H1 (cell line): ENCODE results near the gene IL27RA. TPM values are rescaled to one million over a fixed set of nuclear protein-coding genes. Genes with fewer than 3 reads are reported as not detected.

Source experiments
- CTCF ChIA-PET: fragments of 300-600 bp; sonication (Branson Sonifier 250); formaldehyde crosslinking; loops from one replicate; lab custom pipeline; 2021; ENCODE audit not compliant: partially characterized antibody; lab: Charles Lee
- POLR2A ChIA-PET: fragments of 300-600 bp; sonication (Branson Sonifier 250); formaldehyde crosslinking; loops from one replicate; lab custom pipeline; 2021; ENCODE audit warnings: inconsistent platforms; ENCODE audit not compliant: partially characterized antibody; lab: Charles Lee
- DNase-seq, 2 experiments: peaks; one replicate each; pipeline versions ENCODE4 v3.0.0 to v3.0.0-alpha.2; 2010 to 2022; ENCODE audit warnings: low spot score in 2 of 2, low read depth in 1 of 2, mixed read lengths in 1 of 2
- FAIRE-seq: peaks from 2 replicates; lab custom pipeline; 2011; peaks lifted over from hg19 to GRCh38; lab: Jason Lieb, UNC
- H2AFZ ChIP-seq: 2 replicates; pipeline ENCODE4 v1.8.1; 2012; ENCODE audit warnings: low read length, inconsistent platforms
- H2AK5ac ChIP-seq: 2 replicates; pipeline ENCODE4 v1.6.1; 2013; ENCODE audit warnings: low read depth, low read length
- H2BK120ac ChIP-seq: replicated peaks from 2 replicates; pipeline ENCODE3; 2013; ENCODE audit warnings: low read depth, low read length, inconsistent platforms
- H2BK12ac ChIP-seq: 2 replicates; pipeline ENCODE4 v1.6.1; 2013; ENCODE audit warnings: low read depth, low read length
- H2BK15ac ChIP-seq: 2 replicates; pipeline ENCODE4 v1.6.1; 2013; ENCODE audit warnings: low read length
- H2BK20ac ChIP-seq: 2 replicates; pipeline ENCODE4 v1.6.1; 2013; ENCODE audit warnings: low read length
- H2BK5ac ChIP-seq: 2 replicates; pipeline ENCODE4 v1.6.1; 2013; ENCODE audit warnings: low read depth, low read length
- H3K14ac ChIP-seq: 2 replicates; pipeline ENCODE4 v1.6.1; 2013; ENCODE audit warnings: inconsistent platforms; ENCODE audit not compliant: insufficient read length
- H3K18ac ChIP-seq: 2 replicates; pipeline ENCODE4 v1.6.1; 2013; ENCODE audit warnings: low read length; ENCODE audit errors: extremely low read depth
- H3K23ac ChIP-seq: 2 replicates; pipeline ENCODE4 v1.6.1; 2013; ENCODE audit warnings: inconsistent platforms; ENCODE audit not compliant: insufficient read length
- H3K23me2 ChIP-seq: 2 replicates; pipeline ENCODE4 v1.6.1; 2013; ENCODE audit warnings: low read depth, low read length
- H3K27ac ChIP-seq: 2 replicates; pipeline ENCODE4 v1.6.1; 2011; ENCODE audit warnings: low read depth, low read length, inconsistent platforms
- H3K27me3 ChIP-seq, 4 experiments: replicated peaks in 1 of 4; 1 replicate in 1 of 4; 2 replicates in 3 of 4; pipeline versions ENCODE4 v1.6.1 to v1.8.1; 2011 to 2013; ENCODE audit warnings: low read length in 3 of 4, mild to moderate bottlenecking in 3 of 4, inconsistent platforms in 2 of 4, mixed read lengths in 2 of 4, moderate library complexity in 1 of 4; ENCODE audit not compliant: control insufficient read depth in 3 of 4, insufficient read depth in 3 of 4; ENCODE audit errors: extremely low read depth in 1 of 4
- H3K36me3 ChIP-seq, 4 experiments: 2 replicates each; pipeline versions ENCODE4 v1.6.1 to v1.8.1; 2011 to 2013; ENCODE audit warnings: mild to moderate bottlenecking in 4 of 4, low read length in 3 of 4, moderate library complexity in 2 of 4, control low read depth in 1 of 4, inconsistent platforms in 1 of 4; ENCODE audit not compliant: insufficient read depth in 4 of 4, control insufficient read depth in 2 of 4
- H3K4ac ChIP-seq: replicated peaks from 2 replicates; pipeline ENCODE3; 2013; ENCODE audit warnings: low read length, low read depth, mixed read lengths, inconsistent platforms; ENCODE audit not compliant: insufficient read length
- H3K4me1 ChIP-seq, 4 experiments: replicated peaks in 1 of 4; 1 replicate in 1 of 4; 2 replicates in 3 of 4; pipeline versions ENCODE4 v1.6.1 to v1.8.1; 2011 to 2013; ENCODE audit warnings: low read length in 3 of 4, inconsistent platforms in 2 of 4, mixed read lengths in 1 of 4; ENCODE audit not compliant: insufficient read depth in 4 of 4, control insufficient read depth in 3 of 4
- H3K4me2 ChIP-seq, 2 experiments: 2 replicates each; pipeline versions ENCODE4 v1.6.1 to v1.8.1; 2011 to 2013; ENCODE audit warnings: low read depth in 2 of 2, low read length in 2 of 2, control low read depth in 1 of 2, inconsistent platforms in 1 of 2, mild to moderate bottlenecking in 1 of 2; ENCODE audit not compliant: insufficient read depth in 1 of 2
- H3K4me3 ChIP-seq, 4 experiments: fragments of 200-600, 300-600 bp in 1 of 4; sonication (generic), shearing (Covaris generic), sonication (Bioruptor Twin) in 1 of 4; 2 replicates each; pipeline versions ENCODE4 v1.5.1 to v1.8.1; 2011 to 2016; ENCODE audit warnings: low read length in 4 of 4, low read depth in 3 of 4, control low read depth in 2 of 4, inconsistent platforms in 2 of 4, mild to moderate bottlenecking in 2 of 4, mixed read lengths in 1 of 4, moderate library complexity in 1 of 4; ENCODE audit not compliant: insufficient read depth in 2 of 4; ENCODE audit errors: extremely low read depth in 1 of 4
- H3K56ac ChIP-seq: replicated peaks from 2 replicates; pipeline ENCODE3; 2013; ENCODE audit warnings: low read depth, mild to moderate bottlenecking, mixed read lengths, low read length, inconsistent platforms; ENCODE audit not compliant: insufficient read length
- H3K79me1 ChIP-seq: 2 replicates; pipeline ENCODE4 v1.6.1; 2013; ENCODE audit warnings: low read depth, low read length, control low read depth
- H3K79me2 ChIP-seq, 2 experiments: 2 replicates each; pipeline versions ENCODE4 v1.6.1 to v1.8.1; 2012 to 2013; ENCODE audit warnings: low read length in 2 of 2, mild to moderate bottlenecking in 2 of 2, inconsistent platforms in 1 of 2; ENCODE audit not compliant: insufficient read depth in 2 of 2, control insufficient read depth in 1 of 2
- H3K9ac ChIP-seq, 4 experiments: replicated peaks in 1 of 4; 1 replicate in 1 of 4; 2 replicates in 3 of 4; pipeline versions ENCODE4 v1.6.1 to v1.8.1; 2011 to 2013; ENCODE audit warnings: low read depth in 3 of 4, low read length in 3 of 4, control low read depth in 2 of 4, mild to moderate bottlenecking in 2 of 4, moderate library complexity in 2 of 4, inconsistent platforms in 1 of 4; ENCODE audit errors: extremely low read depth in 1 of 4
- H3K9me3 ChIP-seq, 2 experiments: 2 replicates each; pipeline versions ENCODE4 v1.6.1 to v1.8.1; 2012 to 2013; ENCODE audit warnings: mild to moderate bottlenecking in 2 of 2, moderate library complexity in 2 of 2, control low read depth in 1 of 2, inconsistent platforms in 1 of 2, low read depth in 1 of 2, low read length in 1 of 2, mixed read lengths in 1 of 2; ENCODE audit not compliant: insufficient read depth in 2 of 2
- H4K20me1 ChIP-seq, 2 experiments: replicated peaks in 1 of 2; 2 replicates each; pipeline versions ENCODE3 to v1.8.1; 2011 to 2013; ENCODE audit warnings: inconsistent platforms in 2 of 2, low read length in 2 of 2, mild to moderate bottlenecking in 1 of 2; ENCODE audit not compliant: insufficient read depth in 2 of 2, control insufficient read depth in 1 of 2
- H4K5ac ChIP-seq: 2 replicates; pipeline ENCODE4 v1.6.1; 2013; ENCODE audit warnings: low read length, low read depth, mixed read lengths, inconsistent platforms; ENCODE audit not compliant: insufficient read length
- H4K8ac ChIP-seq: 2 replicates; pipeline ENCODE4 v1.8.0; 2013; ENCODE audit warnings: mild to moderate bottlenecking, moderate library complexity, low read length, inconsistent platforms; ENCODE audit not compliant: insufficient read depth; ENCODE audit errors: extremely low read depth
- H4K91ac ChIP-seq: replicated peaks from 2 replicates; pipeline ENCODE3; 2013; ENCODE audit warnings: low read length, mixed read lengths, inconsistent platforms; ENCODE audit not compliant: insufficient read length
- HDAC2 ChIP-seq, 2 experiments: fragments of 300-600 bp in 1 of 2; sonication (generic) in 1 of 2; IDR thresholded peaks; 2 replicates each; pipeline ENCODE4 v1.6.1; 2011 to 2012; ENCODE audit warnings: low read depth in 2 of 2, low read length in 2 of 2, mild to moderate bottlenecking in 2 of 2, moderate library complexity in 2 of 2, borderline replicate concordance in 1 of 2, inconsistent platforms in 1 of 2
- KDM1A ChIP-seq: fragments of 200-600, 300-600 bp; sonication (generic); IDR thresholded peaks from 2 replicates; pipeline ENCODE4 v1.7.1; 2016; ENCODE audit warnings: mild to moderate bottlenecking, low read length, borderline replicate concordance
- TBP ChIP-seq: IDR thresholded peaks from 2 replicates; pipeline ENCODE4 v1.6.1; 2011; ENCODE audit warnings: low read depth, low read length, improper control_type of control experiment
- WGBS, 2 experiments: shearing (Covaris generic) in 1 of 2; methylation state at CpG; one replicate each; pipeline versions ENCODE4 v1.1.6 to v1.1.7; 2013 to 2015; ENCODE audit warnings: low lambda C conversion rate in 2 of 2, mixed read lengths in 2 of 2, inconsistent platforms in 1 of 2, low coverage in 1 of 2, missing lambda C conversion rate in 1 of 2; ENCODE audit not compliant: insufficient replicate concordance in 2 of 2, insufficient coverage in 1 of 2, insufficient read length in 1 of 2; ENCODE audit errors: extremely low coverage in 1 of 2, missing lambda C conversion rate in 1 of 2; 5-methylcytosine and 5-hydroxymethylcytosine counted together
- polyA plus RNA-seq, 7 experiments: library from polyadenylated mRNA; depleted of rRNA in 3 of 7; stranded (reverse) in 5 of 7; unstranded in 2 of 7; fragments of >200 nt in 5 of 7; fragments of 200-250 nt in 2 of 7; gene quantifications; 1 replicate in 5 of 7; 2 replicates in 1 of 7; 4 replicates in 1 of 7; pipeline versions ENCODE4 v1.2.1 to v1.2.3, GENCODE V29; 2011 to 2013; ENCODE audit warnings: missing spikeins in 2 of 7, mixed read lengths in 2 of 7
- total RNA-seq: library from RNA; stranded (reverse); fragmentation: NEBNext Ultra II Directional; extraction: Animal tissue kit (Norgen Biotek cat#: 25700); gene quantifications from 2 replicates; pipeline ENCODE4 v1.2.1, GENCODE V29; 2021

The IL27RA gene
- total and polyA plus RNA-seq, 2 of the 8 experiments (the other 6 are each of a cell fraction or from before 2014, with no cell fraction given): 9.9 to 14.7 TPM

GRCh38 chr19:14033946-14034345 lies 2.4 kb downstream of the IL27RA start:
- ChIA-PET POLR2A (interaction anchor here (0.9 kb wide), 1 partner anchor 16 kb away, joined by 3 read pairs; no protein-coding TSS in a partner anchor), CTCF (interaction anchor here (0.7 to 4.8 kb wide), 6 partner anchors 8 to 35 kb away, joined by 3 to 39 read pairs (median 4); no protein-coding TSS in a partner anchor)
- no peaks in the 10 kb centered on the region for H3K79me1 ChIP-seq
- H3K9ac ChIP-seq: no peak overlapping the region
- H2AFZ ChIP-seq: no peak overlapping the region
- FAIRE-seq (no peak), DNase-seq (no peak)
- peaks cover 0 to 7% (median 3%) of the 10 kb centered on the region in 4 experiments; a peak in 6 of 7 replicates for H3K4me1 ChIP-seq
- TF ChIP-seq HDAC2 (IDR thresholded peaks at IDR 0.05; ENCODE audit: borderline replicate concordance in 1 of 2, low read depth in 2 of 2, low read length in 2 of 2): 0 out of 4 replicates have a peak, but pooled peaks of 1 of the 2 experiments have one; percentile 48
- no peak for TF ChIP-seq TBP
- TF ChIP-seq KDM1A: peak; percentile 77
- H4K5ac ChIP-seq: no peak overlapping the region
- no peaks in the 10 kb centered on the region for H3K9me3 ChIP-seq
- no peak overlapping the region for H4K91ac ChIP-seq
- H3K27ac ChIP-seq: no peak overlapping the region
- H4K8ac ChIP-seq: no peak overlapping the region
- H2BK120ac ChIP-seq: no peak overlapping the region
- H2BK12ac ChIP-seq: no peak overlapping the region
- no peak overlapping the region for H2BK5ac ChIP-seq
- H3K14ac ChIP-seq: no peak overlapping the region
- no peak overlapping the region for H2BK15ac ChIP-seq
- H3K4me2 ChIP-seq: no peak overlapping the region
- H4K20me1 ChIP-seq: no peaks in the 10 kb centered on the region
- WGBS, 2 experiments: 100% methylated on average over 2 of the region's 2 CpGs; no CpG with 5 or more reads in 1 of the 2 experiments
- no peak overlapping the region for H3K4ac ChIP-seq
- H3K4me3 ChIP-seq: no peak overlapping the region
- no peak overlapping the region for H2BK20ac ChIP-seq
- peaks cover 0 to 12% (median 9%) of the 10 kb centered on the region in 4 experiments; a peak in 5 of 7 replicates for H3K27me3 ChIP-seq
- H3K23ac ChIP-seq: no peak overlapping the region
- H3K56ac ChIP-seq: no peak overlapping the region
- no peak overlapping the region for H3K18ac ChIP-seq
- no peaks in the 10 kb centered on the region for H3K79me2 ChIP-seq
- peaks cover 8% of the 10 kb centered on the region; the same call in 1 of the 2 replicates for H3K23me2 ChIP-seq
- H2AK5ac ChIP-seq: no peak overlapping the region
- no peaks in the 10 kb centered on the region for H3K36me3 ChIP-seq
